Daoy (cell line): Measurements from ENCODE around the gene GFY. TPM values are rescaled to one million over a fixed set of nuclear protein-coding genes. Genes with fewer than 3 reads are reported as not detected.
"Not testable (repeated sequence)": the region's sequence is repeated elsewhere in the genome, so short reads cannot be mapped to it uniquely, and the experiment has no call there.

ENCODE experiments used
- DNase-seq: peaks from one replicate; pipeline ENCODE4 v3.0.0-alpha.2; 2015; ENCODE audit warnings: low read depth
- total RNA-seq: library from RNA; depleted of rRNA; stranded (reverse); fragments of >200 nt; shearing (Covaris generic); gene quantifications from 2 replicates; pipeline ENCODE4 v1.2.3, GENCODE V29; 2014; rRNA removed

GFY gene
- total RNA-seq, 1 experiment from 2014 or later = not detected

DNA sequence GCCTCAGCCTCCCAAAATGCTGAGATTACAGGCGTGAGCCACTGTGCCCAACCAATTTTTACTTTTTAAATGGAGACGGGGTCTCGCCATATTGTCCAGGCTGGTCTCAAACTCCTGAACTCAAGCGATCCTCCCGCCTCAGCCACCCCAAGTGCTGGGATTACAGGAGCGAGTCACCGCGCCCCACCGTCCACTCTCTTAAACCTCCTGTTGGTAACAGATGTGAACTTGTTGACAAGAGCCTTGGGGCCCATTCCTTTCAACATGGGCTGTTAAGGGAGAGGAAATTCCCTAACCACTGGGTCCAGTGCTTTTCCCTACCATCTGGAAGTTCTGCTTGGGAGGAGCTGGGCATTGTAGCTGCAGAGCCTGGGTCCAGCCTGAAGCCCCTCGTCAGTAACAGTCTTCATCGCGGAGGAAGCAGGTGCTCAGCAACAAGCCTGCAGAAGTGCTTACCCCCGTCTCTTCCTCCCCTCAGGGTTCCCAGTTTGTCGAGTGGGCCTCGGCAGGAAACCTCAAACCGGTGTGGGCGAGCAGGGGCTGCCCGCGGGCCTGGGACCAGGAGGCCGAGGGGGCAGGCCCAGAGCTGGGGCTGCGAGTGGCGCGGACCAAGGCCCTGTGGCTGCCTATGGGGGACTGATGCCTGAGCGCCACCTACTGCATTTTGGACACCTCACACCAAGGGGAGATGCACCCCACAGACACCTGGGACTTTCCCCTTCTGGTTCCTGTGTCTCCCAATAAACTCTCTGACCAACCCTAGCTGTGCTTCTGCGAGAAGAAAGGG lies 44.8 kb downstream of the GFY start:
- no peak for DNase-seq

DNA sequence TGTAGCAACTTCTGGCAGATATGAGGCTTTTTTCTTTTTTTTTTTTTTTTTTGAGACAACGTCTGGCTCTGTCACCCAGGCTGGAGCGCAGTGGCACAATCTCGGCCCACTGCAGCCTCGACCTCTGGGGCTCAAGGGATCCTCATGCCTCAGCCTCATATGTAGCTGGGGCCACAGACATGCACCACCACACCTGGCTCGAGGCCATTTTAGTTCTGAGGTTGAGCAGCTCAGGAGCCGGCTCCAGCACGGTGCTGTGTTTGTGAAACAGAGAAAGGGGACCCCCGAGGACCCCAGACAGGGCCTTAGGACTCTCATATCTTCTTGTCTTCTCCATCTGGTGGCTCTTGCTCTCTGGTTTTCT lies 45.4 kb downstream of the GFY start:
- DNase-seq = no peak

DNA sequence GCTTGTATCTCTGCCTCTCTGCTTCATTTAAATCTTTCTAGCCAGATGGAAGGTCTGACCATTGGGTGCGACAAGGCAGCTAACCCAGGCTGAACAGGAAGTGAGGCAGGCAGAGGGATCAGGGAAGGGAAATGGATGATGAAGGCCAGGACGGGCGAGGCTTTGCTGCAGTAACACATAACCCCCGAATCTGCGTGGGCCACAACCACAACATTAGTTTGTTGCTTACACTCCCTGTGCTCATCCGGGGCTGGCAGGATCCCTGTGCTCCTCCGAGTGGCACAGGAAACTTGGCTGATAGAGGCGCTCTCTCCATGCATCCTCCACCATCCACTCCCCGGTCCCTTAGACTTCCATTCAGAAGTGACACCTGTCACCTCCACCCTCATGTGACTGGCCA lies 47.7 kb downstream of the GFY start:
- DNase-seq = no peak

DNA sequence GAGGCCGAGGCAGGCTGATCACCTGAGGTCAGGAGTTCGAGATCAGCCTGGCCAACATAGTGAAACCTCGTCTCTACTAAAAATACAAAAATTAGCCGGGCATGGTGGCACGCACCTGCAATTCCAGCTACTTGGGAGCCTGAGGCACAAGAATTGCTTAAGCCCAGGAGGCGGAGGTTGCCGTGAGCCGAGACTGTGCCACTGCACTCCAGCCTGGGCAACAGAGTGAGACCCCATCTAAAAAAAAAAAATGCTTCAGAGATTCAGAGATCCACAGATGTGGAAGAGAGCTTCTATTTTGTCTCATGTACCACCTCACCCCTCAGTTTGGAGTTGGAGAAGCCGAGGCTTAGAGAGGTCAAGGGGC lies 48.3 kb downstream of the GFY start:
- not testable (repeated sequence) for DNase-seq

DNA sequence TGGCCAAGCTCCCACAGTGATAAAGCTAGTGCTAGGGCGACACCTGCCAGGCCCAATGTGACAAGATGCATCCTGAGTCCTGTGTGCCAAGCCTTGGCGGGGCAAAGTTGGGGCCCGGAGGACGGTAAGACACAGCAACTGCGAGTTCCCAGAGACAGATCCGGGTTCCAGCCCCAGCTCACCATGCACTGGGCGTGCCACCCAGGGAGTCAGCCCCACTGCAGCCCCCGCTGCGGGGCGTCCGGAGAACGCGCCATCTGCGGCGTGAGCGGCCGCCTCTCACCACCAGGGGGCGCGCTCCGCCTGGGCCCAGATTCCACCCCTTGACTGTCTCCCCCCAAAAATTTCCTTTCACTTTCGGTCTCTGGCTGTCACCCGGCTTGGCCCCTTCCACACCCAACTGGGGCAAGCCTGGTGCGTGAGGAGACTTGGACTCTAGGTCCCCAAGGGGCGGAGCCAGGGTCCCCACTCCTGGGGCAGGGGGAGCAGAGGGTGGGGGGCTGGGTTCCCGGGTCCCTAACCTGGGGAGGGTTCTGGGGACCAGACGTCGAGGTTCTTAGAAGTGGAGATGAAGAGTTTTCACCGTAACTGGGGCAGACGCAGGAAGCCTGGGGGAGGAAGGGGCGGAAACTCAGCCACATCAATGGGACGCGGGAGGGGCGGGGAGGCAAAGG lies 48.8 kb downstream of the GFY start, which contains the start of gene FLT3LG:
FLT3LG (plus strand) TSS at position 348 of the 674 bp plus-strand sequence. CDS start 425 bp downstream, outside the sequence.
- DNase-seq = peak; percentile 86

DNA sequence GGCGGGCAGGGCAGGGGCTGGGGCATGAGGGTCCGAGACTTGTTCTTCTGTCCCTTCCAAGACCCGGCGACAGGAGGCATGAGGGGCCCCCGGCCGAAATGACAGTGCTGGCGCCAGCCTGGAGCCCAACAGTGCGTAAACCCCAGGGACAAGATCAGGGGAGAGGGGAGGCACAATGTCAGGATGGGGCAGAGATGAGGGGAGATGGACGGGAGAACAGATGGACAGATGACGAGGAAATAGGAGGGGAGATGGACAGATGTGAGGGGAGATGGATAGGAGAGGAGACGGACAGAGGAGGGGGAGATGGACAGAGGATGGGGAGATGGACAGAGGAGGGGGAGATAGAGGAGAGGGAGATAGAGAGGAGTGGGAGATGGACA lies 49.3 kb downstream of the GFY start:
- DNase-seq = no peak

DNA sequence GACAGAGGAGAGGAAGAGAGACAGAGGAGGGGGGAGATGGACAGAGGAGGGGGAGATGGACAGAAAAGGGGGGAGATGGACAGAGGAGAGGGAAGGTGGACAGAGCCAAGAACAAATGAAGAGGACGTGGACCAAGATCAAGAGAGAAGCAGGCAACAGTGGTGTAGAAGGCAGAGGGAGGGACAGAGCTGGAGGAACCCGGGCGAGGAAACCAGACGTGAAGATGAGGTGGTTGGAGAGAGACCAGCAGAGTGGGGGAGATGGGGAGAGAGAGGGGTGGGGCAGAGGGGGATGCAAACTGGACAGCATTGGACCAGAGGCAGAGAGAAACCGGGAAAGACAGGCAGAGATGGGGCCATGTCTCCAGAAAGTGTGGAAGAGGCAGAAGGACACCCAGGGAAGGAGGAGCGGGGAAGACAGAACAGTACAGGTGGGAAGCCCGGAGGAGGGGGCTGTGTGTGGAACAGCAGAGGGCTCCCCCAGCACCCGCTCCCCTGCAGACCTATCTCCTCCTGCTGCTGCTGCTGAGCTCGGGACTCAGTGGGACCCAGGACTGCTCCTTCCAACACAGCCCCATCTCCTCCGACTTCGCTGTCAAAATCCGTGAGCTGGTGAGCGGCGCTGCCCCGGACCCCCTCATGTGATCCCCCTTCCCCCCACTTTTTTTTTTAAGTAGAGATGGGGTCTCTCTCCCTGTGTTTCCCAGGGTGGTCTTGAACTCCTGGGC lies 50.2 kb downstream of the GFY start:
- DNase-seq = no peak

DNA sequence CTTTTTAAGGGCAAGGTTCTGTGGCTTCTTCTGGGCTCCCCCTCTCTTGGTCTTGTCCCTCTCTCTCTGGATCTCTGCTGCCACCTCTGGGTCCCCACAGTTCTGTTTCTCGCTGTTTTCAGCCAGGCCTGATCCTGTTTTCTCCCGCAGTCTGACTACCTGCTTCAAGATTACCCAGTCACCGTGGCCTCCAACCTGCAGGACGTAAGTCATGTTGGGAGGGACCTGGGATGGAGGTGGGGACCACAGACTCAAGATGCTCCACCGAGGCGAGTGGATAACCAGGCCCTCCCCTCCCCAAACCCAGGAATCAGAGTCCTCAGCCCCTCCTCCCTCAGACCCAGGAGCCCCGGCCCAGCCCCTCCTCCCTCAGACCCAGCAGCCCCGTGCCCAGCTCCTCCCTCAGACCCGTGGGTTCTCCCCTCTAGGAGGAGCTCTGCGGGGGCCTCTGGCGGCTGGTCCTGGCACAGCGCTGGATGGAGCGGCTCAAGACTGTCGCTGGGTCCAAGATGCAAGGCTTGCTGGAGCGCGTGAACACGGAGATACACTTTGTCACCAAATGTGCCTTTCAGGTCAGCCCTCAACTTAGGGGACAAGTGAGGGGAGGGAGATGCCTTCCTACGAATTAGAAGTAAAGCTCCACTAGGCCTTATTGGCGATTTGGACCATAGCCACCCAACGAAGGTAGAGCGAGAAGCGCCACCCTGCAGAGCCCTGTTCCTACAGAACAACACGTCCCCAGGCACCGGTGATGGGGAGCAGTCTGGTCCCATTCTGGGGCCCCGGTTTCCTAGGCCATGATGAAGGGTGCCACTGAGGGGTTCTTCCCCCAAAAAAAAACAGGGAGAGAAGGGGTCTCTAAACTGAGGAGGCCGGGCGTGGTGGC lies 51.0 kb downstream of the GFY start:
- peak; percentile 42 for DNase-seq

Other genes with a start within 250 kb of the GFY start
- not detected in 2 replicates for gene SLC6A16, start 100.2 kb upstream of the GFY start, total RNA-seq
- not detected in 2 replicates for gene CD37, start 90.0 kb upstream of the GFY start, total RNA-seq
- gene TEAD2, start 63.0 kb upstream of the GFY start, total RNA-seq = 29.0 and 31.0 TPM in 2 replicates
- gene DKKL1, start 61.5 kb upstream of the GFY start, total RNA-seq = 0.17 TPM in 1 of 2 replicates, not detected in the other
- not detected in 2 replicates for gene KASH5, start 37.1 kb upstream of the GFY start, total RNA-seq
- not detected in 2 replicates for gene PTH2, start 1.9 kb upstream of the GFY start, total RNA-seq
- gene SLC17A7, start 16.1 kb downstream of the GFY start, total RNA-seq = not detected in 2 replicates
- gene PIH1D1, start 26.4 kb downstream of the GFY start, total RNA-seq = 146 and 200 TPM in 2 replicates
- 50.5 and 86.2 TPM in 2 replicates for gene ALDH16A1, start 27.8 kb downstream of the GFY start, total RNA-seq
- gene FLT3LG, start 48.8 kb downstream of the GFY start, total RNA-seq = 1.5 and 4.7 TPM in 2 replicates
- gene RPL13A, start 62.2 kb downstream of the GFY start, total RNA-seq = 2,661 and 3,645 TPM in 2 replicates
- gene RPS11, start 71.0 kb downstream of the GFY start, total RNA-seq = 3,589 and 4,520 TPM in 2 replicates
- 3.5 and 3.7 TPM in 2 replicates for gene FCGRT, start 87.3 kb downstream of the GFY start, total RNA-seq
- 178 and 202 TPM in 2 replicates for gene RCN3, start 102.6 kb downstream of the GFY start, total RNA-seq
- gene NOSIP, start 155.2 kb downstream of the GFY start, total RNA-seq = 182 and 246 TPM in 2 replicates
- 0.30 and 5.8 TPM in 2 replicates for gene PRRG2, start 155.9 kb downstream of the GFY start, total RNA-seq
- 1.7 and 2.5 TPM in 2 replicates for gene PRR12, start 165.8 kb downstream of the GFY start, total RNA-seq
- 11.0 and 12.7 TPM in 2 replicates for gene RRAS, start 214.8 kb downstream of the GFY start, total RNA-seq
- 32.5 and 32.8 TPM in 2 replicates for gene SCAF1, start 216.8 kb downstream of the GFY start, total RNA-seq
- gene IRF3, start 240.5 kb downstream of the GFY start, total RNA-seq = 88.0 and 110 TPM in 2 replicates
- gene BCL2L12, start 240.5 kb downstream of the GFY start, total RNA-seq = 15.5 and 18.1 TPM in 2 replicates